GM20000 (cell line): ENCODE measurements around the gene MAMLD1.

Experiments
- DNase-seq: peaks from one replicate; pipeline ENCODE4 v3.0.0; 2012; ENCODE audit warnings: low spot score
- CTCF ChIP-seq: IDR thresholded peaks from 2 replicates; pipeline ENCODE4 v1.5.1; 2012; ENCODE audit warnings: mild to moderate bottlenecking, control low read depth; ENCODE audit errors: extremely low read depth, missing control alignments

The MAMLD1 gene

DNA sequence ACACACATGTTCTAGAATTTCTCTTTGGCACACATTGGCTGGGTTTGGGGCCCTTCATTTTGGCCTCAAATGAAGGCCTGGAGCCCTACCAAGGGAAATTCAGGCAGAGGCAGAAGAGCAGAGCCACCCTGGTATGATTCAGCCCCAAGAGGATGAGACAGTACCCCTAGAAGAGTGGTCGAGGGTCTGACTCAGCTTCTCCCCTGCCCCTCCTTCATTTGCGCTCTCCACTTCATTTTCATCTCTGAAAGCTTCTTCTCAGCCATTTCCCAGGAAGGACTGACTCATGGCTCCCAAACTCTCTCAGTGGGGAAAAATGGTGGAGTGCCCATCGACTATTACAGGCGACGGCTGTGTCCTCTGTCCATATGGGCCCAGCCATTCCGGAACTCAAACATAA, 43.5 kb downstream of the MAMLD1 start:
- DNase-seq: no peak
- no peak for TF ChIP-seq CTCF

DNA sequence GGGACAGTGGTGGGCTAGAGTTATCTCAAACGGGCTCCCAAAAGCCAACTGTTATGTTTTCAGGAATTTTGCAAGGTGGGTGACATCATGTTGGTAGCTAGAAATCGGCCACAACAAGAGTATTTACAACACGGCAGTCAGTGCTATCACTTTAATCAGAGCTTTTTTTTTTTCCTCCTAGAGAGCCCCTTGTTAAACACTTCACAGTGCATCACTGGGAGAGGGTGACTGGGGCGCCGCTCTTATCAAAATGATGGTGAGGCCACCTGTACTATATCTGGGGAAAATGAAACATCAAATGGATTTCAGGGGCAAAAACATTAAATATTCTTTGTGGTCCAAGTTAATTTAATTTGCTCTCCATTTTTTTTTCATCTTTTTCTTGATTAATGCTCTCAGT, 44.9 kb downstream of the MAMLD1 start:
- no peak for TF ChIP-seq CTCF
- DNase-seq: no peak

- TF ChIP-seq CTCF: no peak
- DNase-seq: no peak
Measured at GRCh38 chrX:150408561-150408960, 45.4 kb downstream of the MAMLD1 start.

- no peak for TF ChIP-seq CTCF
- no peak for DNase-seq
Measured at GRCh38 chrX:150409486-150409885, 46.4 kb downstream of the MAMLD1 start.

DNA sequence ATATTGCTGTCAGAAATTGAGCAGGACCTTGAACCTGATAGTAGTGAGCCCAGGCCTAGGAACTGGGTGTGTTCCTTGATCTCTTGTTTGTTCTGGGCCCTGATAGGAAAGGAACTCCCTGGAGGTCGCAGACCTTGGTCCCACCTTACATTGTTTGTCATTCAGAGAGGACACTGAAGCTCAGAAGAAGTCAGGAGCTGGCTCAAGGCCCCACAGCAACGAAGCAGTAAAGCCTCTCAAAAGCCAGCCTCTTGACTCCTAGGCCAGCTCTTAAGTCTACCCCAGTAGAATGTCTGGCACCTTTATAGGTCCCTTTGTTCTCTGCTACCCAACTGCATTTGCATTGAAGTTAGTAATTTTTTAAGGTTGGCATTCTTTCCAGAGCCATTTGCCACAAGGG, 46.8 kb downstream of the MAMLD1 start:
- TF ChIP-seq CTCF: no peak
- DNase-seq: no peak

- DNase-seq: no peak
- no peak for TF ChIP-seq CTCF
Measured at GRCh38 chrX:150410513-150410912, 47.4 kb downstream of the MAMLD1 start.

DNA sequence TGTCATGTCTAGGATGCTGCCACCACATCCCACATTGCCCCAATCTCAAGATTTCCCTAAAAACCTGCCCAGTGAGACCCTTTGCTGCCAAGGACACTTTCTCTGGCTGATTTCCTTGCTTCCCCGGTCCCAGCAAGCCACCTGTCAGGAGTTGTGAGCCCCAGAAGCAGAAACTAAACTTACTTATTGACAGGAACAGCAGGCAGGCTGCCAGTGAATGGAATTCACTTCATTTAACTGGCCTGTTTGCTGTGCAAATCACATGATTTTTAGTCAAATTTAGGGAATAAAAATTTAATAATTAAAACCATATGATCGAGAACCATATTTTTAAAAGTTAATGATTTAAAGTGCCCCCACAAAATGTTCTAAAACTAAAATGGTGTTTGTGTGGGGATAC, 48.5 kb downstream of the MAMLD1 start:
- no peak for TF ChIP-seq CTCF
- DNase-seq: no peak
